Stimulated activated naive CD8-positive, alpha-beta T cell treated with anti-CD3 and anti-CD28 coated beads, Interleukin-15, Interleukin-2, amounts not matched to agents 100 ng/mL and 50 ng/mL, for 24 hours (primary cell): ENCODE data around the gene ENDOU.

Source experiments
- H3K27ac Mint-ChIP-seq: one replicate; pipeline ENCODE4 v1.8.0; 2021; ENCODE audit warnings: mild to moderate bottlenecking, mixed read lengths
- H3K27me3 Mint-ChIP-seq: one replicate; pipeline ENCODE4 v1.8.0; 2021; ENCODE audit warnings: mixed read lengths
- H3K36me3 Mint-ChIP-seq: one replicate; pipeline ENCODE4 v1.8.0; 2021; ENCODE audit warnings: low read depth, mixed read lengths
- H3K4me1 Mint-ChIP-seq: one replicate; pipeline ENCODE4 v1.8.0; 2021; ENCODE audit warnings: low read depth, mixed read lengths
- H3K4me3 Mint-ChIP-seq: one replicate; pipeline ENCODE4 v1.8.0; 2021; ENCODE audit warnings: mild to moderate bottlenecking, mixed read lengths
- H3K9me3 Mint-ChIP-seq: one replicate; pipeline ENCODE4 v1.8.0; 2021; ENCODE audit warnings: mixed read lengths

The ENDOU gene

DNA sequence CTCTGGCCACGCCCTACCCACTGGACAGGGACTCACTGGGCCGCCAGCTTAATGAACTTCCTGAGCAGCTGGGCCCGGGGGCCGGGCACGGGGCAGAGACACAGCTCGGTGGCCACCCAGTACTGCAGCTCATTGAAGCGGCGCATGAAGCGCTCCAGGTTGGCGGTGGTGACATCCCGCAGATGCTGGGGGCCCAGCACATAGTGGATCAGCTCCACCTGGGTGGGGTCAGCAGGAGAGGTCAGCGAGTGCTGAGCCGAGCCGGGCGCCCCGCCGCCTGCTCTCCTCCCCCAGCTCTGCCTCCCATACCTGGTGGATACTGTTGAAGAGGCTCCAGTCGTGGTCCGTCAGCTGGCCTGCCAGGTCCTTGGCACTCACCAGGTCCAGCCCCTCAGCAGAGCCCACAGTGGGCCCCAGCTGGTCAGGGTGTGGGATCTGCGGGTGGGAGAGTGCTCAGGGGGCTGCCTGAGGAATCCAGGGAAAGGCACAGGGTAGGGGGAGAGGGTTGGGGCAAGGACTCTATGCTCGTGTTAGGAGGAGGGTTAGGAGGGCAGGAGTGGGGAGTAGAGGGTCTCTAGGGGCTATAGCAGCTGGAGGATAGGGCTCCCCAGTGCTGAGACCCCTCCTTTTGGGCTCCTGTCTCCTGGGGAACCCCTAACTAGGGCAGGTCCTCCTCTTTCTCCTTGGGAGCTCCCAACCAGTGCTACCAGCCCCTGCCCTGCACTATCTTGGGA lies 15.5 kb upstream of the ENDOU start:
- Mint-ChIP-seq H3K4me1 (peaks cover 28% of the 10 kb centered on the region), H3K4me3 (no peak overlapping the region), H3K9me3 (no peaks in the 10 kb centered on the region), H3K36me3 (no peaks in the 10 kb centered on the region), H3K27me3 (no peaks in the 10 kb centered on the region), H3K27ac (no peak overlapping the region)

DNA sequence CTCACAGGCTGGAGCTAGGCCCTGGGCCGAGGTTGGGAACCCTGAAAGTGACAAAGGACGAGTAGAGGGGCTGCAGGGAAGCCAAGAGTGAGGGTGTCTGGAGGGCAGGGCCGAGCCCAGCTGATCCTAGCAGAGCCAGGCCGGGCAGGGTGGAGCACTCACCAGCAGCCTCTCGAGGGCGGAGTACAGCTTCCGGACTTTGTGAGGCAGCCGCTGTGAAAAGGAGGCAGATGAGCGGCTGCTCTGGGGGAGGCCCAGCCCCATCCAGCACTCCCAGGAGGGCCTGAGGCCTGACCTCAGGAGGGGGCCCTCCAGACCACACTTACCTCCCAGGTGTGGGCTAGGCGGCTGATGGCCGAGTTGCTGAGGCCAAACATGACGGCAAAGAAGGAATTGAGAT lies 14.7 kb upstream of the ENDOU start:
- Mint-ChIP-seq H3K4me3 (no peak overlapping the region), H3K9me3 (no peaks in the 10 kb centered on the region), H3K27ac (no peak overlapping the region), H3K36me3 (no peaks in the 10 kb centered on the region), H3K4me1 (peaks cover 28% of the 10 kb centered on the region), H3K27me3 (no peaks in the 10 kb centered on the region)

DNA sequence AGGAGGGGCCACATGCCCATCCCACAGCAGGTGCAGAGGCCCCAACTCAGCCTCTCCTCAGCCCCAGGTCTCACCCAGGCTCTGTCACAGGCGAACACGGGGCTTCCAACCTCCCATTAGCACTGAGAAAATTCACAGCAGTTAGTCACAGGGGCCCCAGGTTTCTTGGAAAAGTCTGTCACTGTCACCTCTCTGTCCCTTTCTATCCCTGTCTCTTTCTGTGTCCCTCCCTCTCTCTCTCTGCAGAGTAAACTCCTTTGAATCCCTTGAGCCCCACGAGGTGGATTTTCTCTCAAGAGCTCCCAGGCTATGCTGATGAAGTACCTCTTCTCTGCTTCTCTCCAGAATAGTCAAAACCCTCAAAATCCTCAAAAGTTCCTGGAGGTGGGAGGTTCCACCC lies 14.0 kb upstream of the ENDOU start:
- no peak overlapping the region for H3K4me3 Mint-ChIP-seq
- no peaks in the 10 kb centered on the region for H3K9me3 Mint-ChIP-seq
- H3K4me1 Mint-ChIP-seq: peaks cover 28% of the 10 kb centered on the region
- no peaks in the 10 kb centered on the region for H3K27me3 Mint-ChIP-seq
- H3K36me3 Mint-ChIP-seq: no peaks in the 10 kb centered on the region
- H3K27ac Mint-ChIP-seq: no peak overlapping the region

DNA sequence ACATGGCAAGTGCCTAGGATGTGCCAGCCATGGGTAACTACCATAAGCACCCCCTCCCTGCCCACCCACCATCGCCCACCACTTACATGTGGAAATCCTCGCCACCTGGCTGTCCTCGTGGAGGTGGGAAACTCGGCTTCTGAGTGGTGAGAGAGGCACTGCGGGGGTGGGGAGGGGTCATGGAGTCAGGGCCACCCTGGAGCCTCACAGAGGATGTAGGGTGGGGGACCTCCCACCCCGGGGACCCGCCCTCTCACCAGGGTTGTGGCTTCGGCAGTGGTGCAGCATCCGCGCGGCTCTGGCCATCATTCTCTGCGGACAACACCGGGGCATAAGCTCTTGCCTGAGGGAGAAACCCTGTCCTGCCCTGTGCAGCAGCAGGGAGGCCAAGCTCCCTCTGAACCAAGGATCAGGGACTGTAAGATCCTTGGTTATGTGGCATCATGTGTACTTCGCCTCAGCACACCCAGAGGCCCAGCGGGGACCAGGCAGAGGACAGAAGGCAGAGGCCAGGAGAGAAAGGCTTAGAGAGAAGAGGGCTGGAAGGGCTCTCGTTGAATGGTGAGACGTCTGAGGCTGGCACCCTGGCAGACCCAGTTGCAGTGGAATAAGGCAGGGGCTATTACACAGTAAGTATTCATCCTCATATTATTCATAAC lies 12.8 kb upstream of the ENDOU start:
- H3K27me3 Mint-ChIP-seq: no peaks in the 10 kb centered on the region
- no peak overlapping the region for H3K27ac Mint-ChIP-seq
- H3K9me3 Mint-ChIP-seq: no peaks in the 10 kb centered on the region
- no peak overlapping the region for H3K4me3 Mint-ChIP-seq
- no peaks in the 10 kb centered on the region for H3K36me3 Mint-ChIP-seq
- H3K4me1 Mint-ChIP-seq: peaks cover 28% of the 10 kb centered on the region

DNA sequence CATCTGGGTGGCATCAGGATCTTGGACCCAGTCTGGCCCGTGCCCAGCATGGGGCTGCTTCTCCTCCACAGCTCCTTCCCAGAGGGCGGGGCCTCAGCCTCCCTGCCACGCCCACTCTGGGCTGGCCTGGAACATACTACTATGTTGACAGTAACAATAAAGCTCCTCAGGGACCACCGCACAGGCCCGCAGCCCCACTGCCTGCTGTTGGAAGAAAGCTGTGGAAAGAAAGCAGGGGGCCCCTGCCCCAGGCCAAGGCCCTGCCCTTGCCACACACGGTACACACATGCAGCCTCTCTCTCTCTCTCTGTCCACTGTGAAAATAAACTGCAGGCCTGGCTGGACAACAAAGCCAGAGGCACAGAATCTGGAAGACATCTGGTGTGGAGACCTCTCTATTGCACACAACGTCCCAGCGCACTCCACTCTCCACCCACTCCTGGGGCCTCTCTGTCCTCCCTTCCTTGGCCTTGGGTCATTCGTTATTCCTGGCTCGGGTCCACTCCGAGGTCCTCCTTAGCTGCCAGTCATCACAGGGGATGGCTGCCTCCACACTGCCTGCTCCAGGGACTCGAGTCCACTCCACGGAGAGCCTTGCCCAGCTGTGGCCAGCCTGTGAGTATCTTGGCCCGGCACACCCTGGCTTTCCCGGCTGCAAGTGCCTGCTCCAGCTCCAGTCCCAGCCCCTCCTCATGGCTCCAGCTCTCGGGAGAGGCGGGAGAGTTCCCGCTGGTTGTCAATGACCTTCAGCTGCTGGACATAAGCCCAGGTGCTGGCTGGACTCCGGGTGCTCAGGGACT lies 11.8 kb upstream of the ENDOU start:
- H3K36me3 Mint-ChIP-seq: no peaks in the 10 kb centered on the region
- H3K27ac Mint-ChIP-seq: no peak overlapping the region
- no peaks in the 10 kb centered on the region for H3K9me3 Mint-ChIP-seq
- H3K4me1 Mint-ChIP-seq: peaks cover 24% of the 10 kb centered on the region
- no peaks in the 10 kb centered on the region for H3K27me3 Mint-ChIP-seq
- no peak overlapping the region for H3K4me3 Mint-ChIP-seq

DNA sequence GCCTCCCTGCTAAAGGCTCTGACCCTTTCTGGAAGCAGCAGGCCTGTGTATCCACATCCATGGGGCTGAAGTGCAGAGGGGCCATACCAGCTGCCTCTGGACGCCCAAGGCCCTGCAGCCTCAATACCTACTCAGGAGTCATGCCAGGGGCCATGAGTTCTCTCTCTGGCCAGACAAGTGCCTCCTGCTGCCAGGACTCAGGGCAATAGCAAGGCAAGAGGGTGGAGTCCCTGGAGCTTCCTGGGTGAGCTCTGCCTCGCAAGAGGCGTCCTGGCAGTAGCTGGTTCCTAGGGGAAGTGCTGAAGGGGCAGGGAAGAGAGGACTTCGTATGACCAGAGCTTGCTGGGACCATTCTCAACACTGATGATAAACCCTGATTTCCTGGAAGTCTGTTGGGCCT lies 10.9 kb upstream of the ENDOU start:
- Mint-ChIP-seq H3K4me3 (no peak overlapping the region), H3K4me1 (peaks cover 15% of the 10 kb centered on the region), H3K9me3 (no peaks in the 10 kb centered on the region), H3K27me3 (no peaks in the 10 kb centered on the region), H3K27ac (no peak overlapping the region), H3K36me3 (no peaks in the 10 kb centered on the region)

DNA sequence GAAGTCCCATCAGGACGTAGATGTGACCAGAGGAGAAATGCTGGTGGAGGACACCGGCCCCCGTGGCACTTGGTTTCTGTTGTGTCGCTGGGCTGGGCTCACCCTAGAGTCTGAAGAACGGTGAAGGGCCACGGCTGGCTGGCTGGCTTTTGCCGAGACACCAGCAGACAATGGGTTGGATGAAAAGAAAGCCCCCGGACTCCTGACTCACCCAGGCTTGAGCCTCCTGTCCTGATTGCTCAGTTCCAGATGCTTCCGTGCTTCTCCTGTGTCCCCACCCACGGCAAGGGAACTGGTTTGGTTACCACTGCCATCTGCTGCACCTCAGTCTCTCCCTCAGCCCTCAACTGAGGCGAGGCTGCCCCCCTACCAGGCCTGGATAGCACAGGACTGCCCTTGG lies 10.4 kb upstream of the ENDOU start:
- Mint-ChIP-seq H3K27ac (no peak overlapping the region), H3K4me1 (peaks cover 10% of the 10 kb centered on the region), H3K27me3 (no peaks in the 10 kb centered on the region), H3K9me3 (no peaks in the 10 kb centered on the region), H3K4me3 (no peak overlapping the region), H3K36me3 (no peaks in the 10 kb centered on the region)

DNA sequence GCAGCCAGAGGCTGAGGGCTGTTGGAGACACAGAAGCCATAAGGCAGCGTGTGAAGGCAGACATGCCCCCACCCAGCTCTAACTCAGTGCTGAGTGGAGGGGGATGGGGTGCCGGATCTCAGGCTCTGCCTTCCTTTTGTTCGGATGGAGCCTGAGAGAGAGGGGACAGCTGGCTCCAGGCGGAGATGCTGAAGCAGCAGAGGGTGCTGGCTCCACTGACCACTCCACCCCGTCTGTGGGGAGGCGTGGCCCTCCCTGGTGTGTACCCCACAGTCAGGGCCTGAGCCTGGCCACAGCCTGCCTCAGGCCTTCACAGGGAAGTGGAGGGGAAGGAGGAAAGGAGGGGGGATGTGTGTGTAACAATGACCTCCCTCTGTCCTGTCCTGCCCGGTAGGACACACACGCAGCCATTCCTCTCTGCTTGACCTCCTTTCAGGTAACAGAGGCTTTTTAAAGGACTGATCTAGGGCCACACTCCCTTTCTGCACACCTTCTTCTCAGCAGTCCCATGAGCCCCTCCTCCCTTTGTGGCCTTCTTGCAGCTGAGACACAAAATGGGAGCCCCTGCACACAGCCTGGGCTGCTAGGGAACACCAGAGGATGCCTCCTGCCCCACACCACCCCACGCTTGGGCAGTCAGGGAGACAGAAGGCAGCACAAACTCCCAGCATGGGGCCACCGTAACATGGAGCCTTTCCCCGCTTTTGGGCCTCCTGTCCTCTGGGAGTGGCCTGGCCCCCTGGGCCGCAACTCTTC lies 9.6 kb upstream of the ENDOU start:
- no peak overlapping the region for H3K4me3 Mint-ChIP-seq
- no peaks in the 10 kb centered on the region for H3K36me3 Mint-ChIP-seq
- H3K4me1 Mint-ChIP-seq: peaks cover 6% of the 10 kb centered on the region
- no peak overlapping the region for H3K27ac Mint-ChIP-seq
- H3K9me3 Mint-ChIP-seq: no peaks in the 10 kb centered on the region
- no peaks in the 10 kb centered on the region for H3K27me3 Mint-ChIP-seq

DNA sequence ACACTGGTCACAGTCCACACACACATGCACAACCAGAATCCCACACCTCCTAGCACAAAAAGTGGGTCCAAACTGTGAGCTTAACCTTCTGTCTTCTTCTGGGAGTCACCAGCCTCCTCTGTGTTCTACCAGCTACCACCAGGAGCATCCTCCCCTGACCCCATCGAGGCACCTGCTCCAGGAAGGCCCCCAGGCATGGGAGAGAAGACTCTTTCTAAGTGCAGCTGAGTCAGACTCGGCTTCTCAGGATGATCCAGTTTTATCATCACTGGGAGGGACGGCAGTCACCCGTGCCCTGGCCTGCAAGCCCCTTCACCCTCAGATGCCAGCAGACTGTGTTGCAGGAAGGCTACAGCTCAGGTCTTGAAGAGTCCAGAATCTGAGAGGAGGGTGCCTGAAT lies 7.9 kb upstream of the ENDOU start:
- H3K9me3 Mint-ChIP-seq: no peaks in the 10 kb centered on the region
- H3K4me1 Mint-ChIP-seq: no peaks in the 10 kb centered on the region
- H3K4me3 Mint-ChIP-seq: no peak overlapping the region
- H3K27ac Mint-ChIP-seq: no peak overlapping the region
- no peaks in the 10 kb centered on the region for H3K27me3 Mint-ChIP-seq
- H3K36me3 Mint-ChIP-seq: no peaks in the 10 kb centered on the region

DNA sequence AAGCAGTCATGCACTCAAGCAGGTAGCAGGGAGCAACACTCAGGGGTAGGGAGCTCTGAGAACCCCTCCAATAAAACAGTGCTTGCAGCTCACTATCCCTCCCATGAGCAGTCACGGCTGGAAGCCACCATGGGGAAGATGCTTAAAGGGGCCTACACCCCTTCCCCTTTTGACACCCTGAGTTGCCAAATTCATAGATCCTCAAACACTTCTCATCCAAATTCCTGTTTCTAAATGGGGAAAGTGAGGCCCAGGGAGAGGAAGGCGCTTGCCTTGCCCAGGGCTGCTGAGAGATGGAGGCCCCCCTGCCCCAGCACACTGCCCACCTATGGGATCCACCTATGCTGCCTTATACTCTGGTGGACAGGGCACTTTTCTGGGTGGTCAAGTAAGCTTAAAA lies 7.2 kb upstream of the ENDOU start:
- Mint-ChIP-seq H3K9me3 (no peaks in the 10 kb centered on the region), H3K36me3 (no peaks in the 10 kb centered on the region), H3K27me3 (no peaks in the 10 kb centered on the region), H3K4me3 (no peak overlapping the region), H3K4me1 (no peaks in the 10 kb centered on the region), H3K27ac (no peak overlapping the region)

DNA sequence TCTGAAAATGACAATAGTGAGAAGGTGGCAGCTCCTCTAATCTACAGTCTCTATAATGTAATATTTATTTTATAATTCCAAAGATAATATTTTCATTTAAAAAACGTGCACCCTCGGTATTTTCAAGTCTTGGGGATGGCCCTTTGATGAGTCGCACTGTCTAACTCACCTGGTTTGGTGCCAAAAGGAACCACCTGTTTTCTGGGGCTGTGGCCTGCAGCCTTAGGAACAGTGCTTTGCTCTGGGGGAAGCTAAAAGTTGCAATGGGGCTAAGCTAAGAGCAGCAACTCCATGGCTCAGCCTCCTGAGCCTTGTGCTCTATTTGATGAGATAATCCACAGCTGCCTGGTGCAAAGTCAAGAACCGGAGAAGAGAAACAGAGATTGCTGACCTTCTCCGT lies 6.4 kb upstream of the ENDOU start:
- Mint-ChIP-seq H3K4me1 (peaks cover 2% of the 10 kb centered on the region), H3K4me3 (no peak overlapping the region), H3K27me3 (no peaks in the 10 kb centered on the region), H3K36me3 (no peaks in the 10 kb centered on the region), H3K27ac (no peak overlapping the region), H3K9me3 (no peaks in the 10 kb centered on the region)

DNA sequence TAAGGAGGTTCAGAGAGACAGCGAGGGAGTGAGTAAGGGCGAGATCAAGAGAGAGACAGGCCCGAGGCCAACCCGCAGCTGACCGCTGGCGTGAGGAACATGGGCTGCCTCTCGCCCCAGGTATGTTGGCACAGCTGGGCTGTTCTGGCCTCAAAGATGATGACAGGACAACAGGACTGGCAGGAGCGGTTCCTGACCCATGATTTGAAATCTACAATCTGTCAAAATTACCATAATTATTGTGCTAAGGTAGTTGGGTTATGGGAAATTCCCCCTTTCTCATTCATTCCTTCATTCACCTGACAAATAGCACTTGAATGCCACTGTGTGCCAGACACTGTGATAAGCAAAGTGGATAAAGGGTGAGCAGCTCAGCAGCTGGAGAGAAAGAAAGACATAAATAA lies 5.1 kb upstream of the ENDOU start:
- no peak overlapping the region for H3K4me3 Mint-ChIP-seq
- no peak overlapping the region for H3K27ac Mint-ChIP-seq
- no peaks in the 10 kb centered on the region for H3K27me3 Mint-ChIP-seq
- H3K9me3 Mint-ChIP-seq: no peaks in the 10 kb centered on the region
- no peaks in the 10 kb centered on the region for H3K36me3 Mint-ChIP-seq
- H3K4me1 Mint-ChIP-seq: peaks cover 16% of the 10 kb centered on the region

DNA sequence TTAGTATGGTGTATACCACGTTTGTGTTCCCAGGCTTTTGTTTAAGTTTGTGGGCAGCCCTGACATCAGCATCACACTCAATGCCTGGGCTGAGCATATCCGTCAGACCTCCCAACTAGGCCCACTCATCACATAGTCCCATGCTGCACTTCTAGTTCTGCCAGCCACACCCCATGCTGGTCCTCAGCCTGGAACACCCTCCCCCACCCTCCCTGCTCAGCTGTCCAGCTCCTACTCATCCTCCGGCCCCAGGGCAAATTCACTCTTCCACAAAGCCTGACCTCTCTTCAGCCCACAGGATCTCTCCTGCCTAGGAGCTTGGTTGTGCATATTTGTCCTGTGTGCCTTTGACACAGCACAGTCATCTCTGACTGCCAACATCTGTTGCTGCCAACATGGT lies 3.9 kb upstream of the ENDOU start:
- no peak overlapping the region for H3K27ac Mint-ChIP-seq
- peaks cover 17% of the 10 kb centered on the region for H3K4me1 Mint-ChIP-seq
- H3K27me3 Mint-ChIP-seq: no peaks in the 10 kb centered on the region
- no peaks in the 10 kb centered on the region for H3K9me3 Mint-ChIP-seq
- no peak overlapping the region for H3K4me3 Mint-ChIP-seq
- H3K36me3 Mint-ChIP-seq: peaks cover 6% of the 10 kb centered on the region

DNA sequence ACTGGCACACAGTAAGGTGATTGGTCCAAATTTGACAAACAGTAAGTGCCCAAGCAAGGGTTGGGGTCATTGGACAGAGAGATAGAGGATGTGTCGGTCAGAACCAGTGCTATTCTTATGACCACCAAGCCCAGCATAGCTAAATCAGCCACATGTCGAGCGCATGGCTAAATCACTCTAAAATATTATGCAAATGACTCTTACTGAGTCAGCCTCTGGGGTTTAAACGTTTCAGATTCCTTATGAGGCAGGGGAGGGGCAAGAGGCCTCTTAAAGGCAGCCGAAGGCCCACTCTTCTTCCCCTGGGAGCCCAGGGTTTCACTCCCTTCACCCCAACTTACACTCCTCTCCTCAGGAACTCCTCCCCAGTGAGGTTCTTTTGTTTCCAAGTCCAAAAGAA lies 603 bp upstream of the ENDOU start:
- no peak overlapping the region for H3K27ac Mint-ChIP-seq
- peaks cover 45% of the 10 kb centered on the region for H3K4me1 Mint-ChIP-seq
- no peaks in the 10 kb centered on the region for H3K27me3 Mint-ChIP-seq
- no peaks in the 10 kb centered on the region for H3K9me3 Mint-ChIP-seq
- no peak overlapping the region for H3K4me3 Mint-ChIP-seq
- peaks cover 10% of the 10 kb centered on the region for H3K36me3 Mint-ChIP-seq
